WTC11 (cell line): ENCODE data around the gene FGFBP2. TPM values are rescaled to one million over a fixed set of nuclear protein-coding genes. Genes with fewer than 3 reads are reported as not detected.

ENCODE experiments used
- ATAC-seq: fragments of 200-7000 bp; cut with Tn5 transposase; 2 replicates; pipeline ENCODE4 v1.10.0; 2021; ENCODE audit warnings: mild to moderate bottlenecking, moderate library complexity
- Bru-seq: library from RNA; stranded (reverse); fragments of 400-500 nt; gene quantifications from one replicate; lab custom pipeline; 2021; lab: Mats Ljungman, UMichigan
- CTCF ChIA-PET: fragments of 300-600 bp; sonication (Branson Sonifier 250); formaldehyde crosslinking; loops from one replicate; lab custom pipeline; 2021; ENCODE audit warnings: antibody characterized with exemption; lab: Charles Lee
- POLR2A ChIA-PET: fragments of 350-600 bp; sonication (Branson Sonifier 250); formaldehyde crosslinking; loops from one replicate; lab custom pipeline; 2021; ENCODE audit warnings: antibody characterized with exemption; lab: Charles Lee
- DNase-seq: peaks from one replicate; pipeline ENCODE4 v3.0.0; 2021; ENCODE audit warnings: low spot score
- H3K27ac Mint-ChIP-seq: 2 replicates; pipeline ENCODE4 v1.8.0; 2021; ENCODE audit warnings: mixed read lengths
- H3K27me3 Mint-ChIP-seq: 2 replicates; pipeline ENCODE4 v1.8.0; 2021; ENCODE audit warnings: low read depth, mild to moderate bottlenecking, moderate library complexity, mixed read lengths
- H3K36me3 Mint-ChIP-seq: 2 replicates; pipeline ENCODE4 v1.8.0; 2021; ENCODE audit warnings: mixed read lengths
- H3K4me1 Mint-ChIP-seq: 2 replicates; pipeline ENCODE4 v1.8.0; 2022; ENCODE audit warnings: mixed read lengths
- H3K4me3 Mint-ChIP-seq: 2 replicates; pipeline ENCODE4 v1.8.0; 2021; ENCODE audit warnings: mild to moderate bottlenecking, moderate library complexity, mixed read lengths
- H3K9me3 Mint-ChIP-seq: 2 replicates; pipeline ENCODE4 v1.8.0; 2021; ENCODE audit warnings: mixed read lengths
- NR3C1 ChIP-seq: sonication (generic); formaldehyde crosslinking; conservative IDR thresholded peaks from 2 replicates; pipeline ENCODE4 v1.8.1; 2023; ENCODE audit warnings: low read depth, mild to moderate bottlenecking, missing genetic modification reagents
- OVOL2 ChIP-seq: fragments of 250-450 bp; sonication (Bioruptor Pico); IDR thresholded peaks from 2 replicates; pipeline ENCODE4 v1.9.0; 2021; ENCODE audit warnings: mild to moderate bottlenecking, borderline replicate concordance
- TEAD1 ChIP-seq: sonication (generic); formaldehyde crosslinking; IDR thresholded peaks from 2 replicates; pipeline ENCODE4 v1.8.0; 2022; ENCODE audit warnings: mild to moderate bottlenecking, missing genetic modification reagents
- ZNF396 ChIP-seq: fragments of 250-450 bp; sonication (Bioruptor Pico); IDR thresholded peaks from 2 replicates; pipeline ENCODE4 v1.8.0; 2021; ENCODE audit warnings: mild to moderate bottlenecking, moderate library complexity, borderline replicate concordance
- long read RNA-seq, 3 experiments: library from RNA in 1 of 3; library from capped mRNA in 1 of 3; library from polyadenylated mRNA in 1 of 3; unstranded in 2 of 3; stranded (forward) in 1 of 3; transcript quantifications; one replicate each; pipeline ENCODE4 v2.0.0, GENCODE V29; 2021
- total RNA-seq: library from RNA; stranded (reverse); gene quantifications from 3 replicates; pipeline ENCODE4 v1.2.3, GENCODE V29; 2021
- TF ChIP-seq, protein P1 (sequence below): sonication (generic); formaldehyde crosslinking; conservative IDR thresholded peaks from 2 replicates; pipeline ENCODE4 v1.8.1; 2023; ENCODE audit warnings: mild to moderate bottlenecking, low read depth, missing genetic modification reagents, moderate library complexity
- TF ChIP-seq, protein P2 (sequence below): fragments of 200-600 bp; IDR thresholded peaks from 2 replicates; pipeline ENCODE4 v1.8.0; 2022; ENCODE audit warnings: antibody characterized with exemption
- TF ChIP-seq, protein P3 (sequence below): fragments of 250-450 bp; sonication (Bioruptor Pico); IDR thresholded peaks from 2 replicates; pipeline ENCODE4 v1.9.0; 2021; ENCODE audit warnings: moderate library complexity, mild to moderate bottlenecking, inconsistent platforms, borderline replicate concordance
- TF ChIP-seq, protein P4 (sequence below): sonication (generic); formaldehyde crosslinking; IDR thresholded peaks from 2 replicates; pipeline ENCODE4 v1.8.0; 2022; ENCODE audit warnings: missing genetic modification reagents
- TF ChIP-seq, protein P5 (sequence below): sonication (generic); formaldehyde crosslinking; IDR thresholded peaks from 2 replicates; pipeline ENCODE4 v1.8.0; 2022; ENCODE audit warnings: mild to moderate bottlenecking, missing genetic modification reagents
- TF ChIP-seq, protein P6 (sequence below): sonication (generic); formaldehyde crosslinking; IDR thresholded peaks from 2 replicates; pipeline ENCODE4 v1.8.1; 2022; ENCODE audit warnings: mild to moderate bottlenecking, missing genetic modification reagents, moderate library complexity, borderline replicate concordance
- TF ChIP-seq, protein P7 (sequence below): sonication (generic); formaldehyde crosslinking; IDR thresholded peaks from 2 replicates; pipeline ENCODE4 v1.8.1; 2023; ENCODE audit warnings: mild to moderate bottlenecking, missing genetic modification reagents, moderate library complexity
- TF ChIP-seq, protein P8 (sequence below): sonication (generic); formaldehyde crosslinking; IDR thresholded peaks from 2 replicates; pipeline ENCODE4 v1.8.0; 2023; ENCODE audit warnings: mild to moderate bottlenecking, missing genetic modification reagents

The FGFBP2 gene, protein sequence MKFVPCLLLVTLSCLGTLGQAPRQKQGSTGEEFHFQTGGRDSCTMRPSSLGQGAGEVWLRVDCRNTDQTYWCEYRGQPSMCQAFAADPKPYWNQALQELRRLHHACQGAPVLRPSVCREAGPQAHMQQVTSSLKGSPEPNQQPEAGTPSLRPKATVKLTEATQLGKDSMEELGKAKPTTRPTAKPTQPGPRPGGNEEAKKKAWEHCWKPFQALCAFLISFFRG
- total RNA-seq: 0.24 TPM in 1 of 3 replicates, not detected in the others
- Bru-seq, nascent RNA: not detected
- long read RNA-seq, experiment 1: 0 reads
- long read RNA-seq, experiment 2: 0 reads
- long read RNA-seq, experiment 3: 0 reads

DNA sequence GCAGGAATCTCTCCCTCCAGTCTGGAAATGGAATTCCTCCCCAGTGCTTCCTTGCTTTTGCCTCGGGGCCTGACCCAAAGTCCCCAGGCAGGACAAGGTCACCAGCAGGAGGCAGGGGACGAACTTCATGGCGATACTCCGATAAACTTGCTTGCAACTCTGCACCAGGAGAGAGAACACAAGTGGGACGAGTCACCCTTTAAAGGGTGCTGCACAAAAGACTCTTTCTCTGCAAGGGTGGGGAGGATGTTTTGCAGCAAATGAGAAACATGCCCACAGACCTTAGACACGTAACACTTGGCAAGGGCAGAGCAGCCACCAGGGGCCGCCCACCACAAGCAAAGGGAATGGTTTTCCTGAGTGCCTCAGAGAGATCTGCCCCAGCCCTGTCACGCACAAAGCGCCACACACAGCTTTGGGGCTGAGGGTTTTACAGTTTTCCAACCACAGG is at the start of gene FGFBP2:
Gene FGFBP2, minus strand, starts transcription at position 175 of the 451 bp plus-strand sequence. Its CDS starts 46 bp downstream, at position 129.
- TF ChIP-seq TEAD1 (CRISPR knock-in tag): 0 out of 2 replicates have a peak, but pooled peaks have one; percentile 14
- TF ChIP-seq, protein P1, sequence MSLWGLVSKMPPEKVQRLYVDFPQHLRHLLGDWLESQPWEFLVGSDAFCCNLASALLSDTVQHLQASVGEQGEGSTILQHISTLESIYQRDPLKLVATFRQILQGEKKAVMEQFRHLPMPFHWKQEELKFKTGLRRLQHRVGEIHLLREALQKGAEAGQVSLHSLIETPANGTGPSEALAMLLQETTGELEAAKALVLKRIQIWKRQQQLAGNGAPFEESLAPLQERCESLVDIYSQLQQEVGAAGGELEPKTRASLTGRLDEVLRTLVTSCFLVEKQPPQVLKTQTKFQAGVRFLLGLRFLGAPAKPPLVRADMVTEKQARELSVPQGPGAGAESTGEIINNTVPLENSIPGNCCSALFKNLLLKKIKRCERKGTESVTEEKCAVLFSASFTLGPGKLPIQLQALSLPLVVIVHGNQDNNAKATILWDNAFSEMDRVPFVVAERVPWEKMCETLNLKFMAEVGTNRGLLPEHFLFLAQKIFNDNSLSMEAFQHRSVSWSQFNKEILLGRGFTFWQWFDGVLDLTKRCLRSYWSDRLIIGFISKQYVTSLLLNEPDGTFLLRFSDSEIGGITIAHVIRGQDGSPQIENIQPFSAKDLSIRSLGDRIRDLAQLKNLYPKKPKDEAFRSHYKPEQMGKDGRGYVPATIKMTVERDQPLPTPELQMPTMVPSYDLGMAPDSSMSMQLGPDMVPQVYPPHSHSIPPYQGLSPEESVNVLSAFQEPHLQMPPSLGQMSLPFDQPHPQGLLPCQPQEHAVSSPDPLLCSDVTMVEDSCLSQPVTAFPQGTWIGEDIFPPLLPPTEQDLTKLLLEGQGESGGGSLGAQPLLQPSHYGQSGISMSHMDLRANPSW (CRISPR knock-in tag): no peak
- TF ChIP-seq, protein P2, sequence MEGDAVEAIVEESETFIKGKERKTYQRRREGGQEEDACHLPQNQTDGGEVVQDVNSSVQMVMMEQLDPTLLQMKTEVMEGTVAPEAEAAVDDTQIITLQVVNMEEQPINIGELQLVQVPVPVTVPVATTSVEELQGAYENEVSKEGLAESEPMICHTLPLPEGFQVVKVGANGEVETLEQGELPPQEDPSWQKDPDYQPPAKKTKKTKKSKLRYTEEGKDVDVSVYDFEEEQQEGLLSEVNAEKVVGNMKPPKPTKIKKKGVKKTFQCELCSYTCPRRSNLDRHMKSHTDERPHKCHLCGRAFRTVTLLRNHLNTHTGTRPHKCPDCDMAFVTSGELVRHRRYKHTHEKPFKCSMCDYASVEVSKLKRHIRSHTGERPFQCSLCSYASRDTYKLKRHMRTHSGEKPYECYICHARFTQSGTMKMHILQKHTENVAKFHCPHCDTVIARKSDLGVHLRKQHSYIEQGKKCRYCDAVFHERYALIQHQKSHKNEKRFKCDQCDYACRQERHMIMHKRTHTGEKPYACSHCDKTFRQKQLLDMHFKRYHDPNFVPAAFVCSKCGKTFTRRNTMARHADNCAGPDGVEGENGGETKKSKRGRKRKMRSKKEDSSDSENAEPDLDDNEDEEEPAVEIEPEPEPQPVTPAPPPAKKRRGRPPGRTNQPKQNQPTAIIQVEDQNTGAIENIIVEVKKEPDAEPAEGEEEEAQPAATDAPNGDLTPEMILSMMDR: 0 out of 2 replicates have a peak, but pooled peaks have one; percentile 28
- H3K9me3 Mint-ChIP-seq: peaks cover 17% of the 10 kb centered on the region
- CTCF ChIA-PET: interaction anchor here (0.7 to 4.5 kb wide), 13 partner anchors 13 to 302 kb away, joined by 3 to 63 read pairs (median 5); no protein-coding TSS in a partner anchor
- peaks cover 15% of the 10 kb centered on the region for H3K4me1 Mint-ChIP-seq
- peaks cover 17% of the 10 kb centered on the region for H3K36me3 Mint-ChIP-seq
- POLR2A ChIA-PET: no interaction called here
- DNase-seq (peak; percentile 73), ATAC-seq (peak; percentile 88)
- no peak within 1 kb of the TSS for H3K27ac Mint-ChIP-seq
- no peaks in the 10 kb centered on the region; the same call in 1 of the 2 replicates for H3K27me3 Mint-ChIP-seq
- no peak within 1 kb of the TSS for H3K4me3 Mint-ChIP-seq

DNA sequence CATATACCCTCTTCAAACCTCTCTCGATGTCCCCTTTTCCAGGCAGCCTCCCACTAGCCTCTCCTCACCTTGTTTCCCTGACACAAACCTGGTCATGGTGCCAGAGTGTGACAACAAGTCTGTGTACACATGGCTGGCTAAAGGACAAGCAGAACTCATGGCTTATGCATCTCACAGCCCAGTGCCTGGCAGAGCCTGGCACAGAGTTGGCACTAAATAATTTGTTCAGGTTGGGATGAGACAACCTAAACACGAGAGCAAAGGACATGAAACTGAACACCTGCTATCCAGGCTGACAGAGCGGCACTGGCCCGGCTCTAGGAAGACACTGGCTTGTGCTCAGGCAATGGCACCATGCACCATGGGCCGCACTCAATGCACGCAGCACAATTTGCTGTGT is 48.2 kb upstream of the FGFBP2 start:
- Mint-ChIP-seq H3K4me3 (no peak overlapping the region), H3K4me1 (peaks cover 5% of the 10 kb centered on the region), H3K9me3 (no peaks in the 10 kb centered on the region), H3K27me3 (no peaks in the 10 kb centered on the region), H3K27ac (no peak overlapping the region), H3K36me3 (peaks cover 63% of the 10 kb centered on the region)
- no peak for ATAC-seq
- TF ChIP-seq NR3C1 (CRISPR knock-in tag): no peak
- ChIA-PET CTCF (no interaction called here), POLR2A (no interaction called here)
- no peak for DNase-seq

DNA sequence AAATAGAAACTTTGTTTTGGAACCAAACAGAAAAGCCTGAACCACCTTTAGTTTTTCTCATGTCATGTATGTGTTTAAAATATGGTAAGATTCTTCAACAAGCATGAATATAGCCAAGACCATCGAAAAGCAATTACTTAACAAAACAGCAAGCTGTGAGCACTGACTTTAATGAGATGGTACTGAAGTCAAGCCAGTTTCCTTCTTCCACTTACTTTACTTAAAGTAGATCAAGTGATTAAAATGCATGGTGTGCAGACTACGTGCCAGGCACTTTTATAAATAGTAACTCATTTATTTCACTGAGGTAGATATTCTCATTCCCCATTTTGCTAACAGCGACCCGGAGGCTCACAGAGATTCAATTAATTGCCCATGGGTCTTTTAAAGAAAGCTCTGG is 46.2 kb upstream of the FGFBP2 start:
- no peaks in the 10 kb centered on the region for H3K27me3 Mint-ChIP-seq
- CTCF ChIA-PET: no interaction called here
- no peak for DNase-seq
- no peaks in the 10 kb centered on the region for H3K9me3 Mint-ChIP-seq
- H3K4me1 Mint-ChIP-seq: peaks cover 5% of the 10 kb centered on the region
- H3K27ac Mint-ChIP-seq: peak overlapping the region; percentile 70
- H3K4me3 Mint-ChIP-seq: no peak overlapping the region
- no peak for ATAC-seq
- H3K36me3 Mint-ChIP-seq: peaks cover 60% of the 10 kb centered on the region
- POLR2A ChIA-PET: no interaction called here
- TF ChIP-seq, protein P3, sequence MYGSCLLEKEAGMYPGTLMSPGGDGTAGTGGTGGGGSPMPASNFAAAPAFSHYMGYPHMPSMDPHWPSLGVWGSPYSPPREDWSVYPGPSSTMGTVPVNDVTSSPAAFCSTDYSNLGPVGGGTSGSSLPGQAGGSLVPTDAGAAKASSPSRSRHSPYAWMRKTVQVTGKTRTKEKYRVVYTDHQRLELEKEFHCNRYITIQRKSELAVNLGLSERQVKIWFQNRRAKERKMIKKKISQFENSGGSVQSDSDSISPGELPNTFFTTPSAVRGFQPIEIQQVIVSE (CRISPR knock-in tag): no peak
- no peak for TF ChIP-seq OVOL2
- TF ChIP-seq, protein P4, sequence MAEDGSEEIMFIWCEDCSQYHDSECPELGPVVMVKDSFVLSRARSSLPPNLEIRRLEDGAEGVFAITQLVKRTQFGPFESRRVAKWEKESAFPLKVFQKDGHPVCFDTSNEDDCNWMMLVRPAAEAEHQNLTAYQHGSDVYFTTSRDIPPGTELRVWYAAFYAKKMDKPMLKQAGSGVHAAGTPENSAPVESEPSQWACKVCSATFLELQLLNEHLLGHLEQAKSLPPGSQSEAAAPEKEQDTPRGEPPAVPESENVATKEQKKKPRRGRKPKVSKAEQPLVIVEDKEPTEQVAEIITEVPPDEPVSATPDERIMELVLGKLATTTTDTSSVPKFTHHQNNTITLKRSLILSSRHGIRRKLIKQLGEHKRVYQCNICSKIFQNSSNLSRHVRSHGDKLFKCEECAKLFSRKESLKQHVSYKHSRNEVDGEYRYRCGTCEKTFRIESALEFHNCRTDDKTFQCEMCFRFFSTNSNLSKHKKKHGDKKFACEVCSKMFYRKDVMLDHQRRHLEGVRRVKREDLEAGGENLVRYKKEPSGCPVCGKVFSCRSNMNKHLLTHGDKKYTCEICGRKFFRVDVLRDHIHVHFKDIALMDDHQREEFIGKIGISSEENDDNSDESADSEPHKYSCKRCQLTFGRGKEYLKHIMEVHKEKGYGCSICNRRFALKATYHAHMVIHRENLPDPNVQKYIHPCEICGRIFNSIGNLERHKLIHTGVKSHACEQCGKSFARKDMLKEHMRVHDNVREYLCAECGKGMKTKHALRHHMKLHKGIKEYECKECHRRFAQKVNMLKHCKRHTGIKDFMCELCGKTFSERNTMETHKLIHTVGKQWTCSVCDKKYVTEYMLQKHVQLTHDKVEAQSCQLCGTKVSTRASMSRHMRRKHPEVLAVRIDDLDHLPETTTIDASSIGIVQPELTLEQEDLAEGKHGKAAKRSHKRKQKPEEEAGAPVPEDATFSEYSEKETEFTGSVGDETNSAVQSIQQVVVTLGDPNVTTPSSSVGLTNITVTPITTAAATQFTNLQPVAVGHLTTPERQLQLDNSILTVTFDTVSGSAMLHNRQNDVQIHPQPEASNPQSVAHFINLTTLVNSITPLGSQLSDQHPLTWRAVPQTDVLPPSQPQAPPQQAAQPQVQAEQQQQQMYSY (CRISPR knock-in tag): no peak
- TF ChIP-seq, protein P5, sequence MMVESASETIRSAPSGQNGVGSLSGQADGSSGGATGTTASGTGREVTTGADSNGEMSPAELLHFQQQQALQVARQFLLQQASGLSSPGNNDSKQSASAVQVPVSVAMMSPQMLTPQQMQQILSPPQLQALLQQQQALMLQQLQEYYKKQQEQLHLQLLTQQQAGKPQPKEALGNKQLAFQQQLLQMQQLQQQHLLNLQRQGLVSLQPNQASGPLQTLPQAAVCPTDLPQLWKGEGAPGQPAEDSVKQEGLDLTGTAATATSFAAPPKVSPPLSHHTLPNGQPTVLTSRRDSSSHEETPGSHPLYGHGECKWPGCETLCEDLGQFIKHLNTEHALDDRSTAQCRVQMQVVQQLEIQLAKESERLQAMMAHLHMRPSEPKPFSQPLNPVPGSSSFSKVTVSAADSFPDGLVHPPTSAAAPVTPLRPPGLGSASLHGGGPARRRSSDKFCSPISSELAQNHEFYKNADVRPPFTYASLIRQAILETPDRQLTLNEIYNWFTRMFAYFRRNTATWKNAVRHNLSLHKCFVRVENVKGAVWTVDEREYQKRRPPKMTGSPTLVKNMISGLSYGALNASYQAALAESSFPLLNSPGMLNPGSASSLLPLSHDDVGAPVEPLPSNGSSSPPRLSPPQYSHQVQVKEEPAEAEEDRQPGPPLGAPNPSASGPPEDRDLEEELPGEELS (CRISPR knock-in tag): no peak
- TF ChIP-seq, protein P6, sequence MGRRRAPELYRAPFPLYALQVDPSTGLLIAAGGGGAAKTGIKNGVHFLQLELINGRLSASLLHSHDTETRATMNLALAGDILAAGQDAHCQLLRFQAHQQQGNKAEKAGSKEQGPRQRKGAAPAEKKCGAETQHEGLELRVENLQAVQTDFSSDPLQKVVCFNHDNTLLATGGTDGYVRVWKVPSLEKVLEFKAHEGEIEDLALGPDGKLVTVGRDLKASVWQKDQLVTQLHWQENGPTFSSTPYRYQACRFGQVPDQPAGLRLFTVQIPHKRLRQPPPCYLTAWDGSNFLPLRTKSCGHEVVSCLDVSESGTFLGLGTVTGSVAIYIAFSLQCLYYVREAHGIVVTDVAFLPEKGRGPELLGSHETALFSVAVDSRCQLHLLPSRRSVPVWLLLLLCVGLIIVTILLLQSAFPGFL (CRISPR knock-in tag): no peak
- TF ChIP-seq, protein P7, sequence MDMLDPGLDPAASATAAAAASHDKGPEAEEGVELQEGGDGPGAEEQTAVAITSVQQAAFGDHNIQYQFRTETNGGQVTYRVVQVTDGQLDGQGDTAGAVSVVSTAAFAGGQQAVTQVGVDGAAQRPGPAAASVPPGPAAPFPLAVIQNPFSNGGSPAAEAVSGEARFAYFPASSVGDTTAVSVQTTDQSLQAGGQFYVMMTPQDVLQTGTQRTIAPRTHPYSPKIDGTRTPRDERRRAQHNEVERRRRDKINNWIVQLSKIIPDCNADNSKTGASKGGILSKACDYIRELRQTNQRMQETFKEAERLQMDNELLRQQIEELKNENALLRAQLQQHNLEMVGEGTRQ (CRISPR knock-in tag): no peak
- TF ChIP-seq ZNF396 (CRISPR knock-in tag): no peak
- TF ChIP-seq, protein P8, sequence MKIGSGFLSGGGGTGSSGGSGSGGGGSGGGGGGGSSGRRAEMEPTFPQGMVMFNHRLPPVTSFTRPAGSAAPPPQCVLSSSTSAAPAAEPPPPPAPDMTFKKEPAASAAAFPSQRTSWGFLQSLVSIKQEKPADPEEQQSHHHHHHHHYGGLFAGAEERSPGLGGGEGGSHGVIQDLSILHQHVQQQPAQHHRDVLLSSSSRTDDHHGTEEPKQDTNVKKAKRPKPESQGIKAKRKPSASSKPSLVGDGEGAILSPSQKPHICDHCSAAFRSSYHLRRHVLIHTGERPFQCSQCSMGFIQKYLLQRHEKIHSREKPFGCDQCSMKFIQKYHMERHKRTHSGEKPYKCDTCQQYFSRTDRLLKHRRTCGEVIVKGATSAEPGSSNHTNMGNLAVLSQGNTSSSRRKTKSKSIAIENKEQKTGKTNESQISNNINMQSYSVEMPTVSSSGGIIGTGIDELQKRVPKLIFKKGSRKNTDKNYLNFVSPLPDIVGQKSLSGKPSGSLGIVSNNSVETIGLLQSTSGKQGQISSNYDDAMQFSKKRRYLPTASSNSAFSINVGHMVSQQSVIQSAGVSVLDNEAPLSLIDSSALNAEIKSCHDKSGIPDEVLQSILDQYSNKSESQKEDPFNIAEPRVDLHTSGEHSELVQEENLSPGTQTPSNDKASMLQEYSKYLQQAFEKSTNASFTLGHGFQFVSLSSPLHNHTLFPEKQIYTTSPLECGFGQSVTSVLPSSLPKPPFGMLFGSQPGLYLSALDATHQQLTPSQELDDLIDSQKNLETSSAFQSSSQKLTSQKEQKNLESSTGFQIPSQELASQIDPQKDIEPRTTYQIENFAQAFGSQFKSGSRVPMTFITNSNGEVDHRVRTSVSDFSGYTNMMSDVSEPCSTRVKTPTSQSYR: no peak
